Esophagus squamous epithelium (tissue), 4 donors: ENCODE results near the gene SEMA6D.

Experiments
- CTCF ChIP-seq, 6 experiments: fragments of 450-650 bp in 4 of 6; fragments of 200-600 bp in 2 of 6; sonication (generic) in 2 of 6; IDR thresholded peaks; one replicate each; pipeline ENCODE4 v1.5.1; 2016 to 2019; ENCODE audit warnings: antibody characterized with exemption in 6 of 6, mild to moderate bottlenecking in 4 of 6, moderate library complexity in 4 of 6
- POLR2A ChIP-seq, 4 donors: fragments of 450-650 bp; IDR thresholded peaks; one replicate each; pipeline ENCODE4 v1.6.1; 2017; ENCODE audit warnings: antibody characterized with exemption in 4 of 4, mild to moderate bottlenecking in 4 of 4, moderate library complexity in 3 of 4

GRCh38 chr15:47741082-47741481 is 23.8 kb downstream of the SEMA6D start:
- TF ChIP-seq POLR2A (IDR thresholded peaks at IDR 0.05) (no peak), CTCF (IDR thresholded peaks at IDR 0.05) (no peak)
